Muscle of arm (tissue), 12 donors: ENCODE results near the gene CMC1. TPM values are rescaled to one million over a fixed set of nuclear protein-coding genes. Genes with fewer than 3 reads are reported as not detected.
"Not testable (repeated sequence)": the region's sequence is repeated elsewhere in the genome, so short reads cannot be mapped to it uniquely, and the experiment has no call there.

Experiments
- DNase-seq: peaks from one replicate; pipeline ENCODE4 v3.0.0-alpha.2; 2013
- polyA plus RNA-seq, 12 donors: library from polyadenylated mRNA; unstranded; fragments of 120-200 nt; gene quantifications; one replicate each; pipeline ENCODE4 v1.2.1, GENCODE V29; 2013; ENCODE audit not compliant: insufficient read length in 12 of 12

CMC1 gene
- polyA plus RNA-seq, 12 donors, result 17.6 to 54.6 (median 22.4) TPM; not detected in 1

- no peak for DNase-seq
These were observed 978 bp upstream of the CMC1 start for GRCh38 chr3:28240441-28240840.

GRCh38 chr3:28242519-28242918, 1.1 kb downstream of the CMC1 start:
- no peak for DNase-seq

- DNase-seq, result no peak
These were observed 2.1 kb downstream of the CMC1 start for GRCh38 chr3:28243424-28244106.

GRCh38 chr3:28244491-28244890, 3.1 kb downstream of the CMC1 start:
- no peak for DNase-seq

GRCh38 chr3:28247286-28247685, 5.9 kb downstream of the CMC1 start:
- DNase-seq, result no peak

- DNase-seq, result no peak
These were observed 9.6 kb downstream of the CMC1 start for GRCh38 chr3:28250999-28251398.

GRCh38 chr3:28252001-28252431, 10.6 kb downstream of the CMC1 start:
- DNase-seq, result no peak

GRCh38 chr3:28253040-28253715, 11.8 kb downstream of the CMC1 start:
- DNase-seq, result no peak

GRCh38 chr3:28262001-28262400, 20.6 kb downstream of the CMC1 start:
- no peak for DNase-seq

GRCh38 chr3:28265641-28266040, 24.2 kb downstream of the CMC1 start:
- no peak for DNase-seq

- DNase-seq, result no peak
These were observed 26.8 kb downstream of the CMC1 start for GRCh38 chr3:28267984-28268849.

GRCh38 chr3:28268989-28269388, 27.6 kb downstream of the CMC1 start:
- no peak for DNase-seq

GRCh38 chr3:28269884-28270283, 28.5 kb downstream of the CMC1 start:
- DNase-seq, result not testable (repeated sequence)

- no peak for DNase-seq
These were observed 32.4 kb downstream of the CMC1 start for GRCh38 chr3:28273837-28274236.

GRCh38 chr3:28278918-28279317, 37.5 kb downstream of the CMC1 start:
- no peak for DNase-seq

- DNase-seq, result no peak
These were observed 38.4 kb downstream of the CMC1 start for GRCh38 chr3:28279770-28280169.

GRCh38 chr3:28280781-28281180, 39.4 kb downstream of the CMC1 start:
- no peak for DNase-seq

- DNase-seq, result peak; percentile 29
These were observed 45.2 kb downstream of the CMC1 start for GRCh38 chr3:28286595-28286994.

- no peak for DNase-seq
These were observed 45.6 kb downstream of the CMC1 start for GRCh38 chr3:28287046-28287445.

GRCh38 chr3:28290863-28291300, 49.5 kb downstream of the CMC1 start:
- no peak for DNase-seq

- no peak for DNase-seq
These were observed 50.2 kb downstream of the CMC1 start for GRCh38 chr3:28291577-28291976.

- no peak for DNase-seq
These were observed 51.2 kb downstream of the CMC1 start for GRCh38 chr3:28292622-28293021.
